ENCODE measurements around the gene POLR2L.

Gene POLR2L

GRCh38 chr11:792535-792821 is 49.9 kb downstream of the POLR2L start:
- no peak for DNase-seq (ENCODE audit: low read depth)
- no peak overlapping the region for H3K4me3 ChIP-seq (ENCODE audit: low read depth, low read length)
- TF ChIP-seq CTCF (IDR thresholded peaks at IDR 0.05; ENCODE audit: insufficient read depth, low read depth, low read length, missing control alignments) = no peak

GRCh38 chr11:791658-792534 is 50.4 kb downstream of the POLR2L start:
- no peak for DNase-seq (ENCODE audit: low read depth)
- TF ChIP-seq CTCF (IDR thresholded peaks at IDR 0.05; ENCODE audit: insufficient read depth, low read depth, low read length, missing control alignments) = no peak
- H3K4me3 ChIP-seq (ENCODE audit: low read depth, low read length) = no peak overlapping the region

GRCh38 chr11:790721-791564 is 51.4 kb downstream of the POLR2L start:
- DNase-seq (ENCODE audit: low read depth) = no peak
- no peak for TF ChIP-seq CTCF (IDR thresholded peaks at IDR 0.05; ENCODE audit: insufficient read depth, low read depth, low read length, missing control alignments)
- H3K4me3 ChIP-seq (ENCODE audit: low read depth, low read length) = no peak overlapping the region

- no peak for TF ChIP-seq CTCF (IDR thresholded peaks at IDR 0.05; ENCODE audit: insufficient read depth, low read depth, low read length, missing control alignments)
- DNase-seq (ENCODE audit: low read depth) = peak; percentile 73
- peak within 1 kb of the TSS; percentile 44 for H3K4me3 ChIP-seq (ENCODE audit: low read depth, low read length)
These were observed 52.4 kb downstream of the POLR2L start, which contains the start of gene CEND1 for GRCh38 chr11:789943-790342. CEND1 (minus strand) TSS chr11:790090; CDS start chr11:788576, 1,514 bp downstream.
